Fibroblast of skin of abdomen (primary cell): Measurements from ENCODE around the gene HUS1. TPM values are rescaled to one million over a fixed set of nuclear protein-coding genes. Genes with fewer than 3 reads are reported as not detected.
"Not testable (repeated sequence)": the region's sequence is repeated elsewhere in the genome, so short reads cannot be mapped to it uniquely, and the experiment has no call there.

Experiments
- DNase-seq: peaks from one replicate; pipeline ENCODE4 v3.0.0-alpha.2; 2013
- polyA plus RNA-seq, 2 experiments: library from polyadenylated mRNA; unstranded; fragments of 120-200 nt; gene quantifications; one replicate each; pipeline ENCODE4 v1.2.1, GENCODE V29; 2013; ENCODE audit not compliant: insufficient read length in 2 of 2

Gene HUS1
- polyA plus RNA-seq (2013, experiment 1 of 2; ENCODE audit: insufficient read length) = 15.1 TPM
- 15.5 TPM for polyA plus RNA-seq (2013, experiment 2 of 2; ENCODE audit: insufficient read length)

GRCh38 chr7:47979145-47979831 lies at the start of gene HUS1:
TSS of gene HUS1 (minus strand) at chr7:47979615. CDS start at chr7:47979519, 96 bp downstream.
- DNase-seq = peak; percentile 89

- no peak for DNase-seq
These were observed 49.5 kb upstream of the HUS1 start, which contains the start of gene SUN3 for GRCh38 chr7:48028938-48029337. TSS of gene SUN3 (minus strand) at chr7:48029107. CDS start at chr7:48028938, 169 bp downstream.

GRCh38 chr7:48025624-48026023 lies 46.2 kb upstream of the HUS1 start:
- DNase-seq = no peak

GRCh38 chr7:48017674-48018073 lies 38.3 kb upstream of the HUS1 start:
- no peak for DNase-seq

- no peak for DNase-seq
These were observed 37.2 kb upstream of the HUS1 start for GRCh38 chr7:48016641-48017040.

- no peak for DNase-seq
These were observed 32.5 kb upstream of the HUS1 start for GRCh38 chr7:48011951-48012350.

GRCh38 chr7:48011323-48011722 lies 31.9 kb upstream of the HUS1 start:
- DNase-seq = no peak

- no peak for DNase-seq
These were observed 30.5 kb upstream of the HUS1 start for GRCh38 chr7:48009954-48010353.

GRCh38 chr7:48009257-48009656 lies 29.8 kb upstream of the HUS1 start:
- no peak for DNase-seq

GRCh38 chr7:48006866-48007265 lies 27.5 kb upstream of the HUS1 start:
- no peak for DNase-seq

- no peak for DNase-seq
These were observed 25.2 kb upstream of the HUS1 start for GRCh38 chr7:48004638-48005037.

- no peak for DNase-seq
These were observed 24.6 kb upstream of the HUS1 start for GRCh38 chr7:48004032-48004431.

- not testable (repeated sequence) for DNase-seq
These were observed 20.7 kb upstream of the HUS1 start for GRCh38 chr7:48000164-48000563.

- DNase-seq = no peak
These were observed 20.0 kb upstream of the HUS1 start for GRCh38 chr7:47999413-47999812.

- no peak for DNase-seq
These were observed 13.0 kb upstream of the HUS1 start for GRCh38 chr7:47992446-47992845.

GRCh38 chr7:47991741-47992311 lies 12.4 kb upstream of the HUS1 start:
- peak; percentile 77 for DNase-seq

- DNase-seq = no peak
These were observed 11.9 kb upstream of the HUS1 start for GRCh38 chr7:47991270-47991669.

- no peak for DNase-seq
These were observed 11.2 kb upstream of the HUS1 start for GRCh38 chr7:47990592-47990991.

- DNase-seq = not testable (repeated sequence)
These were observed 10.4 kb upstream of the HUS1 start for GRCh38 chr7:47989607-47990400.

GRCh38 chr7:47988496-47989386 lies 9.3 kb upstream of the HUS1 start:
- DNase-seq = no peak

- DNase-seq = no peak
These were observed 3.2 kb upstream of the HUS1 start for GRCh38 chr7:47982610-47983009.

- DNase-seq = not testable (repeated sequence)
These were observed 1.2 kb upstream of the HUS1 start for GRCh38 chr7:47980648-47981047.
